K562 (cell line): ENCODE measurements around the gene SCN5A. TPM values are rescaled to one million over a fixed set of nuclear protein-coding genes. Genes with fewer than 3 reads are reported as not detected.

Experiments used
- ATAC-seq: fragments of 200-7000 bp; cut with Tn5 transposase; 3 replicates; pipeline ENCODE4 v1.9.1; 2020; ENCODE audit warnings: moderate library complexity
- BruUV-seq: library from RNA; stranded (reverse); fragments of 400-500 nt; replicated peaks from 2 replicates; lab custom pipeline; 2021; lab: Mats Ljungman, UMichigan
- CTCF ChIA-PET: fragments of 300-600 bp; formaldehyde crosslinking; extraction: SDS; loops from one replicate; lab custom pipeline; 2021; ENCODE audit warnings: low intra/inter-chr PET ratio; lab: Yijun Ruan, JAX
- POLR2A ChIA-PET: fragments of 300-600, 350-650 bp; sonication (Branson Sonifier 250); formaldehyde crosslinking; extraction: SDS; loops from one replicate; lab custom pipeline; 2021; ENCODE audit warnings: antibody characterized with exemption, inconsistent platforms; lab: Yijun Ruan, JAX
- DNase-seq, 4 experiments: peaks; one replicate each; pipeline versions ENCODE4 v3.0.0 to v3.0.0-alpha.2; 2011 to 2018; ENCODE audit warnings: low spot score in 3 of 4, mixed read lengths in 3 of 4; ENCODE audit errors: extremely low read depth in 1 of 4
- FAIRE-seq: peaks from 2 replicates; lab custom pipeline; 2011; peaks lifted over from hg19 to GRCh38; lab: Jason Lieb, UNC
- H2AFZ ChIP-seq: 2 replicates; pipeline ENCODE4 v1.6.0; 2011; ENCODE audit warnings: low read depth, low read length, control low read depth, inconsistent platforms
- H3K27ac ChIP-seq: fragments of 200-600 bp; 3 replicates; pipeline ENCODE4 v1.8.0; 2011; ENCODE audit warnings: low read depth, mild to moderate bottlenecking, control low read depth, inconsistent platforms, low read length, moderate library complexity, mixed read lengths; ENCODE audit errors: extremely low read depth
- H3K27me3 ChIP-seq, 2 experiments: fragments of 300-600 bp in 1 of 2; 2 replicates in 1 of 2; 3 replicates in 1 of 2; pipeline versions ENCODE4 v1.6.0 to v1.8.0; 2011; ENCODE audit warnings: inconsistent platforms in 2 of 2, low read length in 2 of 2, mild to moderate bottlenecking in 1 of 2, mixed read lengths in 1 of 2, moderate library complexity in 1 of 2; ENCODE audit not compliant: control insufficient read depth in 2 of 2, insufficient read depth in 2 of 2
- H3K36me3 ChIP-seq: fragments of 300-600 bp; 3 replicates; pipeline ENCODE4 v1.8.0; 2011; ENCODE audit warnings: mild to moderate bottlenecking, low read length, inconsistent platforms; ENCODE audit not compliant: control insufficient read depth, insufficient read depth
- H3K4me1 ChIP-seq, 2 experiments: fragments of 200-600 bp in 1 of 2; replicated peaks in 1 of 2; 2 replicates in 1 of 2; 3 replicates in 1 of 2; pipeline versions ENCODE4 v1.5.1 to v1.8.0; 2011; ENCODE audit warnings: inconsistent platforms in 2 of 2, low read length in 2 of 2, mild to moderate bottlenecking in 1 of 2, mixed read lengths in 1 of 2, moderate library complexity in 1 of 2; ENCODE audit not compliant: control insufficient read depth in 2 of 2, insufficient read depth in 2 of 2
- H3K4me2 ChIP-seq: 2 replicates; pipeline ENCODE4 v1.6.1; 2011; ENCODE audit warnings: low read length, control low read depth, inconsistent platforms, mixed read lengths; ENCODE audit not compliant: insufficient read depth
- H3K4me3 ChIP-seq: fragments of 200-600 bp; sonication (generic), shearing (Covaris generic); 2 replicates; pipeline ENCODE4 v1.5.1; 2016; ENCODE audit warnings: control low read depth, inconsistent platforms
- H3K79me2 ChIP-seq: fragments of 200-600 bp; 3 replicates; pipeline ENCODE4 v1.8.0; 2011; ENCODE audit warnings: low read length, inconsistent platforms; ENCODE audit not compliant: control insufficient read depth, insufficient read depth
- H3K9ac ChIP-seq, 2 experiments: 2 replicates each; pipeline versions ENCODE4 v1.6.0 to v1.6.1; 2011; ENCODE audit warnings: low read depth in 2 of 2, low read length in 2 of 2, control low read depth in 1 of 2, inconsistent platforms in 1 of 2, mild to moderate bottlenecking in 1 of 2, mixed read lengths in 1 of 2; ENCODE audit not compliant: insufficient read depth in 1 of 2
- H3K9me1 ChIP-seq: one replicate; pipeline ENCODE4 v1.6.0; 2011; ENCODE audit warnings: inconsistent platforms, mild to moderate bottlenecking, low read length, moderate library complexity; ENCODE audit not compliant: control insufficient read depth, insufficient read depth
- H3K9me3 ChIP-seq: replicated peaks from 2 replicates; pipeline ENCODE4 v1.5.1; 2011; ENCODE audit warnings: low read depth, low read length, inconsistent platforms; ENCODE audit not compliant: control insufficient read depth, insufficient read depth
- H4K20me1 ChIP-seq: replicated peaks from 2 replicates; pipeline ENCODE4 v1.6.1; 2011; ENCODE audit warnings: low read length, inconsistent platforms, mixed read lengths; ENCODE audit not compliant: control insufficient read depth, insufficient read depth
- ESRRA ChIP-seq: fragments of 450-650 bp; IDR thresholded peaks from 2 replicates; pipeline ENCODE4 v1.6.1; 2014; ENCODE audit warnings: low read depth, mild to moderate bottlenecking, moderate library complexity, borderline replicate concordance
- ETV6 ChIP-seq, 3 experiments: fragments of 150-350 bp in 1 of 3; sonication (generic) in 1 of 3; formaldehyde crosslinking in 1 of 3; IDR thresholded peaks; 2 replicates each; pipeline versions ENCODE4 v1.6.1 to v1.8.0; 2014 to 2022; ENCODE audit warnings: borderline replicate concordance in 2 of 3, low read depth in 2 of 3, antibody characterized with exemption in 1 of 3, low read length in 1 of 3, mild to moderate bottlenecking in 1 of 3, missing genetic modification reagents in 1 of 3
- MCM7 ChIP-seq, 2 experiments: fragments of 450-650 bp; IDR thresholded peaks; 2 replicates each; pipeline ENCODE4 v1.6.1; 2016 to 2018
- MTA3 ChIP-seq: fragments of 450-650 bp; formaldehyde crosslinking; IDR thresholded peaks from 2 replicates; pipeline ENCODE4 v1.6.1; 2017; ENCODE audit warnings: mild to moderate bottlenecking, borderline replicate concordance
- PHF20 ChIP-seq: fragments of 450-650 bp; IDR thresholded peaks from 2 replicates; pipeline ENCODE4 v1.6.1; 2018; ENCODE audit not compliant: partially characterized antibody
- PTBP1 ChIP-seq: fragments of 200-400 bp; formaldehyde crosslinking; IDR thresholded peaks from 2 replicates; pipeline ENCODE4 v1.6.1; 2017; ENCODE audit warnings: low read depth, low read length
- SAP30 ChIP-seq: fragments of 200-600 bp; sonication (generic); IDR thresholded peaks from 2 replicates; pipeline ENCODE4 v1.6.1; 2012; ENCODE audit warnings: borderline replicate concordance, low read depth, mild to moderate bottlenecking, moderate library complexity, low read length, control low read depth, inconsistent platforms; ENCODE audit not compliant: insufficient read depth, poor library complexity, severe bottlenecking
- SRSF9 ChIP-seq: fragments of 200-400 bp; formaldehyde crosslinking; IDR thresholded peaks from 2 replicates; pipeline ENCODE4 v1.6.1; 2017; ENCODE audit warnings: low read depth, low read length, borderline replicate concordance
- TARDBP ChIP-seq: fragments of 450-650 bp; IDR thresholded peaks from 2 replicates; pipeline ENCODE4 v1.6.1; 2016
- ZNF347 ChIP-seq: fragments of 450-650 bp; formaldehyde crosslinking; IDR thresholded peaks from 2 replicates; pipeline ENCODE4 v1.4.0; 2020; ENCODE audit warnings: low read depth, mild to moderate bottlenecking, moderate library complexity
- WGBS: fragments of 100-300 bp; shearing (Covaris generic); methylation state at CpG from one replicate; pipeline ENCODE4 v1.1.6; 2016; ENCODE audit warnings: low coverage, mixed read lengths; ENCODE audit not compliant: insufficient coverage; ENCODE audit errors: missing lambda C conversion rate; 5-methylcytosine and 5-hydroxymethylcytosine counted together
- in situ Hi-C: fragments of 300-500 bp; cut with MboI; formaldehyde crosslinking; loops from 4 replicates; pipeline ENCODE4 v1.15.0; 2018; ENCODE audit warnings: inconsistent platforms, mixed read lengths
- intact Hi-C: fragments of 100-400 bp; cut with micrococcal nuclease; formaldehyde crosslinking; loops from 2 replicates; pipeline ENCODE4 v1.14.2; 2022
- polyA plus RNA-seq, 8 experiments: library from polyadenylated mRNA; depleted of rRNA in 4 of 8; stranded (reverse) in 5 of 8; unstranded in 3 of 8; fragments of >200 nt; fragmentation: Nextera tagmentation in 2 of 8; fragmentation: Illumina TruSeq in 1 of 8; extraction: Ambion mirVana in 2 of 8; extraction: Trizol in 1 of 8; gene quantifications; 2 replicates each; pipeline versions ENCODE4 v1.2.1 to v1.2.3, GENCODE V29; 2011 to 2014; ENCODE audit warnings: inconsistent platforms in 1 of 8, missing spikeins in 1 of 8
- total RNA-seq, 7 experiments: library from RNA; depleted of rRNA in 6 of 7; stranded (reverse); fragments of >200 nt in 6 of 7; fragmentation: Illumina TruSeq in 2 of 7; extraction: Trizol in 2 of 7; gene quantifications; 2 replicates each; pipeline versions ENCODE4 v1.2.1 to v1.2.3, GENCODE V29; 2011 to 2021; ENCODE audit warnings: low replicate concordance in 1 of 7
- TF ChIP-seq, protein P1 (sequence below): sonication (generic); formaldehyde crosslinking; IDR thresholded peaks from 2 replicates; pipeline ENCODE4 v1.8.0; 2022; ENCODE audit warnings: missing genetic modification reagents, mild to moderate bottlenecking, moderate library complexity, borderline replicate concordance
- TF ChIP-seq, protein P2 (sequence below): fragments of 200-800 bp; sonication (Bioruptor generic); IDR thresholded peaks from 2 replicates; pipeline ENCODE4 v1.6.1; 2017; ENCODE audit warnings: missing genetic modification characterization, missing compliant biosample characterization

Gene SCN5A
- total and polyA plus RNA-seq, 9 of the 15 experiments (the other 6 are each of a cell fraction or from before 2014, with no cell fraction given) = 0.07 to 1.4 (median 0.21) TPM; not detected in 2

DNA sequence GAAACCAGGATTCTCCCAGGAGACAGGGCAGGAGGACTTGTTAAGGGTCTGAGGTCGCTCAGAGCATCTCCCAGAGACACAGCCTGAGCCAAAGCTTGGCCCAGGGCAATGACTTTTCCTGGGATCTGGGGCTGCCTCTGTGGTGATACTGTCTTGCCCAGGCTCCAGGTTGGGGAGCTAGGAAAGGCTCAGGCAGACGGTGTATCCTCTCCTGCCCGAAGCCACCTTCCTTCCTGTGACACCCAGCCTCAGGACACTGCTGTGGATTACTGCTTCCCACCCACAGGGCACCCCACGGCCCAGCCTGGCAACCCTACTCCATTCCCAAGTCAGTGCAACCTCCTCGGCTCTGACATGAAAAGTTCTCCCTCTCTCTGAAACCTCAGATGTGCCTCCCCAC is 31.9 kb downstream of the SCN5A start:
- 2% methylated on average over 5 of the region's 5 CpGs for WGBS
- peaks cover 40 to 78% of the 10 kb centered on the region in 2 experiments for H3K27me3 ChIP-seq

More for the DNA sequence above, 31.9 kb downstream of the SCN5A start:
- CTCF ChIA-PET = no interaction called here
- no peaks in the 10 kb centered on the region for H3K4me1 ChIP-seq
- no peaks in the 10 kb centered on the region; the same call in 1 of the 2 replicates for H4K20me1 ChIP-seq
- no peaks in the 10 kb centered on the region for H3K79me2 ChIP-seq
- POLR2A ChIA-PET = interaction anchor here (0.6 to 1.6 kb wide), 2 partner anchors 11 to 634 kb away, joined by 3 to 6 read pairs; no protein-coding TSS in a partner anchor
- H3K9me3 ChIP-seq = no peaks in the 10 kb centered on the region
- H2AFZ ChIP-seq = no peak overlapping the region
- H3K4me3 ChIP-seq = no peak overlapping the region
- FAIRE-seq = no peak
- H3K36me3 ChIP-seq = no peaks in the 10 kb centered on the region
- intact Hi-C loops (no loop called here), in situ Hi-C loops (no loop called here)
- BruUV-seq = no TSS peak
- H3K4me2 ChIP-seq = no peak overlapping the region
- no peak overlapping the region for H3K9ac ChIP-seq
- peaks cover 3% of the 10 kb centered on the region for H3K9me1 ChIP-seq
- H3K27ac ChIP-seq = no peak overlapping the region
- ATAC-seq = no peak
- DNase-seq = no peak
- TF ChIP-seq SRSF9 = no peak
- TF ChIP-seq MTA3 = no peak
- no peak for TF ChIP-seq SAP30
- no peak for TF ChIP-seq ETV6 (IDR thresholded peaks at IDR 0.05; ENCODE audit: borderline replicate concordance in 1 of 2, low read depth in 2 of 2, low read length in 1 of 2)
- TF ChIP-seq ETV6 (CRISPR knock-in tag; IDR thresholded peaks at IDR 0.05; ENCODE audit: borderline replicate concordance) = no peak
- TF ChIP-seq TARDBP = no peak
- no peak for TF ChIP-seq PHF20
- TF ChIP-seq ZNF347 (CRISPR knock-in tag) = no peak
- TF ChIP-seq MCM7 (IDR thresholded peaks at IDR 0.05) = no peak
- TF ChIP-seq, protein P1, sequence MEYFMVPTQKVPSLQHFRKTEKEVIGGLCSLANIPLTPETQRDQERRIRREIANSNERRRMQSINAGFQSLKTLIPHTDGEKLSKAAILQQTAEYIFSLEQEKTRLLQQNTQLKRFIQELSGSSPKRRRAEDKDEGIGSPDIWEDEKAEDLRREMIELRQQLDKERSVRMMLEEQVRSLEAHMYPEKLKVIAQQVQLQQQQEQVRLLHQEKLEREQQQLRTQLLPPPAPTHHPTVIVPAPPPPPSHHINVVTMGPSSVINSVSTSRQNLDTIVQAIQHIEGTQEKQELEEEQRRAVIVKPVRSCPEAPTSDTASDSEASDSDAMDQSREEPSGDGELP (CRISPR knock-in tag) = no peak
- TF ChIP-seq, protein P2, sequence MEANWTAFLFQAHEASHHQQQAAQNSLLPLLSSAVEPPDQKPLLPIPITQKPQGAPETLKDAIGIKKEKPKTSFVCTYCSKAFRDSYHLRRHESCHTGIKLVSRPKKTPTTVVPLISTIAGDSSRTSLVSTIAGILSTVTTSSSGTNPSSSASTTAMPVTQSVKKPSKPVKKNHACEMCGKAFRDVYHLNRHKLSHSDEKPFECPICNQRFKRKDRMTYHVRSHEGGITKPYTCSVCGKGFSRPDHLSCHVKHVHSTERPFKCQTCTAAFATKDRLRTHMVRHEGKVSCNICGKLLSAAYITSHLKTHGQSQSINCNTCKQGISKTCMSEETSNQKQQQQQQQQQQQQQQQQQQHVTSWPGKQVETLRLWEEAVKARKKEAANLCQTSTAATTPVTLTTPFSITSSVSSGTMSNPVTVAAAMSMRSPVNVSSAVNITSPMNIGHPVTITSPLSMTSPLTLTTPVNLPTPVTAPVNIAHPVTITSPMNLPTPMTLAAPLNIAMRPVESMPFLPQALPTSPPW (CRISPR knock-in tag) = no peak
- TF ChIP-seq ESRRA = no peak
- TF ChIP-seq PTBP1 = no peak
